ENCODE results near the gene CSNK1A1.
"Not testable (repeated sequence)": the region's sequence is repeated elsewhere in the genome, so short reads cannot be mapped to it uniquely, and the experiment has no call there.

The CSNK1A1 gene

DNA sequence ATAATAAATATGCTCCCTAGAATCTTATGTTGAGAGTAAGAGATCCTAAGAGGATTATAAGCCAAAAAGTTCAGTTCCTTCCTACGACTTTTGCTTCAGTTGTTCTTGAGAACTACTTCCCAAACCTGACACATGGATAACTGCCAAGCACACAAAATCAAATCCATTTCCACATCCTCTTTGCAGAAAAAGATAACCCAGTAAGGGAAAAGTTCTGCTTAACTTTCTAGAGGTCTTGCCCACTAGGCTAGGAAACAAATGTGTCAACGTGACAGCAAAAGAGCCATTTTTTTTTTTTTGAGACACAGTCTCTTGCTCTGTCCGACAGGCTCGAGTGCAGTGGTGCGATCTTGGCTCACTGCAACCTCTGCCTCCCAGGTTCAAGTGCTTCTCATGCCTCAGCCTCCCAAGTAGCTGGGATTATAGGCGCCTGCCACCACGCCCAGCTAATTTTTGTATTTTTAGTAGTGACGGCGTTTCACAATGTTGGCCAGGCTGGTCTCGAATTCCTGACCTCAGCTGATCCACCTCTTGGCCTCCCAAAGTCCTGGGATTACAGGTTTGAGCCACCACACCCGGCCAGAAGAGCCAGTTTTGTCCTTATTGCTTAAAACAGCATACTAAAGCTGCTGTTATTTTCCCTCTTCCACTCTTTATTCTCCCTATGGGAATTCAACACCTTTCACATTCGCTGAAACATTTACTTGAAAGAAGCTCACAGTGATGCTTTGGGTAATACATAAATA, 24.2 kb downstream of the CSNK1A1 start:
- DNase-seq, result no peak

DNA sequence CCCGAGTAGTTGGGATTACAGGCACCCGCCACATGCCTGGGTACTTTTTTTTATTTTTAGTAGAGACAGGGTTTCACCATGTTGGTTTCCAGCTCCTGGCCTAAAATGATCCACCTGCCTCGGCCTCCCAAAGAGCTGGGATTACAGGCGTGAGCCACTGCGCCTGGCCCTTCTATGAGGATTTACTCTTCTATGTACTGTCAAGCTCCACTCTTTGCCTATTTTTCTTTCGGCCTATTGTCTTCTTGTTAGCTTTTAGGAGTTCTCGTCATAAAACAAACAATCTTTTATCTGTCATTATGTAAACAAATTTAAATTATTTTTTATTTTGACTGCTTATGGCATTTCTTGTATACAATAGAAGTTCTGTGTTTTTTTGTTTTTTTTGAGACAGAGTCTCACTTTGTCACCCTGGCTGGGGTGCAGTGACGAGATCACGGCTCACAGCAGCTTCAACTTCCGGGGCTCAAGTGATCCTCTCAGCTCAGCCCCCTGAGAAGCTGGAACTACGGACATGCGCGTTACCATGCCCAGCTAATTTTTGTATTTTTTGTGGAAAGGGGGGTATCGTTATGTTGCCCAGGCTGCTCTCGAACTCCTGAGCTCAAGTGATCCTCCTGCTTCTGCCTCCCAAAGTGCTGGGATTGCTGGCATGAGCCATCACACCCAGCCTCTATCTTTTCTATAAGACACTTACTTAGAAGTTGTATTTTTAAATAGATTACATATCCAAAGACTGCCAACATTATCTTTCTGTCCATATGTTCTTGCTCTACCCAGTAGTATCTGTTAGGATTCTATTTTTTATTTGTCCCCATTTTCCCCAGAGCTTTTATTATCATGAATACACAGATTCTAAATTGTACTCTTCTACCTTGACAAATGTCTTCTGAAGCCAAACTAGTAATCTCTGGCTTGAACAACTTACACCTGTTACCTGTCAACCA, 29.2 kb downstream of the CSNK1A1 start:
- no peak for DNase-seq

DNA sequence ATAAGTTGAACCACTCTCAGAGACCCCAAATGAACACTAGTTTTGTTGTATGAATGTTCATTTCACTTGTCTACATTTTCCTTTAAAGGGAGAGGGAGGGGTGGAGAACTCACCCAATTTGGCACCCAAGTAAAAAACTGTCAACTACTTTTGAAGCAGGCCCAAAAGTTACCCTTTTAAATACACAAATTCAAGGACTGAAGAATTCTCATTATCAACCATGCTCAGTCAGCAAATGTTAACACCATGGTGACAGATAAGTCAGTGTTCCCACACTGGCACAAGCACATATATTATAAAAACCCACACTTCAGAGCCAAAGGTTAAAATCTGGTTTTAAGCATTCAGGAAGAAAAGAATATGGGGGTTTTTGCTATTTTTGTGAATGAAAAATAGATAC, 31.6 kb downstream of the CSNK1A1 start:
- no peak for DNase-seq

DNA sequence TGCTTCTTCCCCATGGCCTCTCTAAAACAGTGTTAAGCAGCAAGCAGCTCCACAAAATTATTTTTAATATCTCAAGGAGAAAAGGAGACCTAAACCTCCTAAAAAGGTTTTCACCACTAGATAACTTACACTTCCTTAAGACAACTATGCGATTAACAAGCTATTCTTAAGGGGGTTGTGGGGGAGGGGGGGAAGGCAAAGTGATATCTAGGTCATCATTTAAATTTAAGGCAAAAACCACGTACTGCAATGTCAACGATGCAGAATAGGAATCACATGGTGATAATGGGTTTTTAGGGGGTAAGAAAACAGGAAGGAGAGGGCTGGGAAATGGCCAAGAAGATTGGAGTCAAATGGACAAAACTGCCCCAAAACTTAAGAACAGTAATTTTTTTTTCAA, 32.6 kb downstream of the CSNK1A1 start:
- no peak for DNase-seq

DNA sequence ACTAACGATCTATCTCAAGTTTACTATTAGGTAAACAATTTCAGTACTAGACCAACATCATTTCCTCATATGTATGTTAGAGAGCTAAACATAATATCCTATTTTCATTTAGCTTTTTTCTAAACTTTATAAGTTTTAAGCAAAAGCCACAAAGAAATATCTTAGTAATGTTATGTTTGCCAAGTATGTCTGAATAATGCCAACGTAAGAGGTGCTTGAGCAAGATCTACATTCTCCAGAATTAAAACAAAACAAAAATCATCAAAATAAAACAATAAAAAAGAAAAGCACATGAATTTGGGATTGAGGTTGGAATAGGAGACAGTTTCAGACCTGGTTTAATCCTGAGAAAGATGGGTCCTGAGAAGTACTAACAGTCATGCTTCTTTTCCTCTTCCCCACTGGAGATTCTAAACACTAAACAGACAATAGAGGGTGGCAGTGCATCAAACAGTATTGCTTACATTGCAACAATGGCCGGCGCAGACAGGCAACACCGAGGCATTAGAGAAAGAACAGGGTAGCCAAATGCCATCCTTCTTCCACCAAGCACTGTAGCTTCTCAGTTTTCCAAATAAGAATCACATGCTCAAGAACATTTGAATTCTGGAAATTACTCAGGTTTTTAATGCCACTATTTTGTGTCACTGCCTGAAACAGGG, 33.6 kb downstream of the CSNK1A1 start:
- no peak for DNase-seq

DNA sequence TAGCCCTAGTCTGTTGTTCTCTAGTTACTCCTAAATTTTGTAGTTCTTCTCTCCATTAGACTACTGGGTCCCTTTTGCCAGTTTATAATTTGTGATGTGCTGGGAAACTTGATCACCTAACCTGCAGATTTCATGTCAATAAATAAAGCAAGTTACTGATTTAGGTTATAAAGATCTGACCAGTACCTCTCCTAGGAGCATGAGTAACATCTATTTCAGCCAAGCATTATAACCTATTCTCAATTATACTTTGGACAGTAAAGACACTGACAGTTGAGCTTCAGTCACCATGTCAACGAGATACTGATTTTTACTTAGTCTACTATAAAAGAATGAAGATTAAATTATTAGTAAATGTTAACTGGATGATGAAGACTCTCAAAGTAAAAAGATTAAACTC, 36.7 kb downstream of the CSNK1A1 start:
- no peak for DNase-seq

DNA sequence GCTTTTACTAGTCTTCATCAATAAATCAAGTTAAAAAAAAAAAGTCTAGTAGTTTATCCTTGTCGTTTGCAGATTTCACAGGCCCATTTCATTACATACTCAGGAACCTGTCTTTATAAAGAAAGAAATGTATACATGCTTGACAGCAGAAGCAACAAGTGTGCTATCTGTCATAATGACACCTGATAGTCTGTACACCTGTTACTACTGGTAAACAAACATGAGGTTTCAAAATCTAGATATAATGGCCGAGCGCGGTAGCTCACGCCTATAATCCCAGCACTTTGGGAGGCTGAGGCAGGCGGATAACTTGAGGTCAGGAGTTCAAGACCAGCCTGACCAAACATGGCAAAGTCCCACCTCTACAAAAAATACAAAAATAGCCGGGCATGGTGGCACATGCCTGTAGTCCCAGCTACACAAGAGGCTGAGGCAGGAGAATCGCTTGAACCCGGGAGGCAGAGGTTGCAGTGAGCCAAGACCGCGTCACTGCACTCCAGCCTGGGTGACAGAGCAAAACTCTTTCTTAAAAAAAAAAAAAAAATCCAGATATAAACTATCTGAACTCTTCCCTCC, 37.8 kb downstream of the CSNK1A1 start:
- DNase-seq, result not testable (repeated sequence)

DNA sequence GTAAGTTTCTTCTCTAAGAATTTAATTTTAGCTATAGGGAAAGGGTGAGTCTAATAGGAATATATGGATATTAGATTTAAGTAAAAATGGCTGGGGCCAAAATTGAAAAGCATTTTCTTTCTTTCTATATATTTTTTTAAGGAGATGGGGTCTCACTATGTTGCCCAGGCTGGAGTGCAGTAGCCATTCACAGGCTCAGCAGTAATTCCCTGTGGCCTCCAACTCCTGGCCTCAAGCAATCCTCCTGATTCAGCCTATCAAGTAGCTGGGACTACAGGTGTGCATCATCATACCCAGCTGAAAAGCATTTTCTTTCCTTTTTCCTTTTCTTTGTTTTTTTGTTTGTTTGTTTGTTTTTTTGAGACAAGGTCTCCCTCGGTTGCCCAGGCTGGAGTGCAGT, 41.1 kb downstream of the CSNK1A1 start:
- DNase-seq, result no peak

DNA sequence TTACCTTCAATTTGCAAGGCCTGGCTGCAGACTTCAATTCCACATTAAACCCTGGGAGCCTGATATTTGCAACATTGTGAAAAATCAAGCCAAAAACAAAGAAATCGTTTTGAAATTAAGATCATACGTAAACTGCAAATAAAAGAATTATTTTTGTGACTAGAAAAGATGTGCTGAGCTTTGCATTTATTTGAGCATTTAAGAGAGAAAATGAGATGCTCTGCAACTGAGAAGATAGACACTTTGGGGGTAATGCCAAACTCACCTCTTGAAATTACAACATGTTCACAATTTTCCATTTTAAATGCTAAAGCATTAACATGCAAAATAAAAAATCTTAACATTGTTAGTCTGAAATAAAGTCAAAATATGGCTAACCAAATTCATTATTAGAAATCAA, 46.6 kb downstream of the CSNK1A1 start:
- no peak for DNase-seq

DNA sequence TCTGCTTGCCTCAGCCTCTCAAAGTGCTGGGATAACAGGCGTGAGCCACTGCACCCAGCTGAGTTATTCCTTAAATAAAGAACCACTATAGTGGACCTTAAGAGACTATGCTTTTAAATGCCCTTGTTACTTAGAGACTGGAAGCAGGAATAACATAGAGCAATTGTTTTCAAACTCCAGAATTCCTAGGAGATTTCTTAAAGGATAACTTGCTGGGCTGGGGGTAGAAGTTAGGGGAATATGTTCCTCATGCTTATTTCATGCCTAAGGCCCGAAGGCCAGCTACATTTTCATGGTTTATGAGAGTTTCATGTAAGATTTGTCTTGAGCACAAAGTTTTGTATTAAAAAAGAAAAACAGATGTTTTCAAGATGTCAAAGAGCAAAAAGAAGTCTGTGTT, 48.2 kb downstream of the CSNK1A1 start:
- DNase-seq, result no peak

DNA sequence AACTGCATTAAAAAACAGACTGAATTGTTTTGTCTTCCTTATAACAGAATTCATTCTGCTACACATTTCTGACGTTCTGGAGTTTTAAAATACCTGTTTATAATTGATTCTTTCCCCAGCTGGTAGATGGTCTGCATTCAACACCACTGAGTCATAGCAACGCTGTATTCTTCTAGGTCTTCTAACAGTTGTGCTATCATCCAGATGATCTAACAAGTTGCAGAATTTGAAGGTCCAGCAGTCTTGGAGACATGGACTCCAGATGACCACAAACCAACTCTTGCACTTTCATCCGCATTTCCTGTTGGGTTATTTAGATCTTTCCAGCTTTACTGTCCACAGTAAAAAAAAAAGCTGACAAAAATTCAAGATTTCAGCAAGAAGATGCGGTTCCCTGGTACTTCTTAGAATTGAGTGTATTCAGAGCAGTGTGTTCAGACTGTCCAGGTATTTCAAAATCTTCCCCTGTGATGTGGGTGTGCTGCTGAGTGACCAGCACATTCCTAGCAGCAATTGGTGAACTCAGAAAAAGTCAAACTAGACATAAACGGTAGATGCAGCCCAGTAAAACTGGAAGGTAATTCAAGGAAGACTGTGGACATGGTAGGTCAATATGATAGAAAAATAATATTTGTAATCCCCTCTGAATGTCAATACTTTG, 50.2 kb downstream of the CSNK1A1 start:
- no peak for DNase-seq

DNA sequence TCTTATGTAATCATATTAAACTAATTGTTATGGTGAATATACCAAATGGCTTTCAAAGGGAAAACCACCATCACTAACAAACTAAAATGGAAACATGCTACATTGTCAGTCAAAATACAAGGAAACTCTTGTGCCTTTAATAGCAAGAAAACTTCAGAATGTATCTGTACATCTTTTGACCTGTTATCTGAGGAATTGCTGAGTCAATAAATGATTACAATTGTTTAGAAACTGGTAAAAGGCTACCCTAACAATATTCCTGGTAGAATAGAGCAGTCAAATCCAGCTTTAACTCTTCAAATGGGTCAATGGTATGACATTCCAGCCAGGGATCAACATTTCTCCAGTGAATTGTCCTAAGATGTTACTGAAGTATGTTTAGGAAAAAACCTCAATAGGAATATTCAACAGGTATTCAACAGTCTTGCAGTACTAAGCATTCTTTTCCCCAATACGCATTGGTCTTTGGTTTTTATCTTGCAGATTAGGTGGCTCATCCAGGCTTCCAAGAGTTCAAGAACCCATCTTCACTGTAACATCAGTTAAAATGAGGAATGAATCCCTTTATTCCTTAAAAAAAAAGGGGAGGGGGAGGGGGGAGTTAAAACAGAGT, 52.4 kb downstream of the CSNK1A1 start:
- DNase-seq, result no peak

DNA sequence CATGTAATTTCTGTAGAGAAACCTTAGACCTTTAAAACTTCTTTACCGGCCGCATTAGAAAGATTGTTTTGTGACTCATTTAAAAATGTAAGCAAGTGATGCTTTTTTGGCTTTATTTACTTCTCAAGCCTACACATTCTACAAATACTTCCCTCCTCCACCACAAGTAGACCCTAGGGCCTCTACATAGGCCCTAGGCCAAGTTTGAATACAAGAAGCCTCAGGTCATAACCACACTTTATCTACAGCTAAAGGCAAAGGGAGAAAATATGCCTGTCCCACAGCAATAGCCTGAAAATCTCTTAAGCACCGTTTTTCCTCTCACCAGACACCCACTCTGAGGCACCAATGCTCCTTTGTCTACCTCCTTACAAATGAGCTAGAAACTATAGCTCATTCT, 53.9 kb downstream of the CSNK1A1 start:
- DNase-seq, result no peak

DNA sequence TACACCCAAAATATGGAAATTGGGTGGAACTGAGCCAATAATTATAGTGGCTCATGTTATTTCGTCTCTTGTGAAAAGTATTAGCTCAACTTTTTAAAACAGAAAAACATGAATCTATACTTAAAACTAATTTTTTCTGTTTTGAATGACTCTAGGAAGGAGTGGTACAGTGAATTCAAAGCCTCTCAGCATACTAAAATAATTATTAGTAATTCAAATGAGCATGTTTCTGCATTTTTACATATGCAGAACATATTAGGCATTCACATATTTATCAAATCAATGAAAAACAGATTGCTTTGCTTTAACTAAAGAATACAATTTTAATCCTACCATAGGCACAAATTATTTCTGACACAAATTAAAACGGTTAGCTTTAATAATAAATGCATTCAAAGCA, 54.3 kb downstream of the CSNK1A1 start:
- no peak for DNase-seq

DNA sequence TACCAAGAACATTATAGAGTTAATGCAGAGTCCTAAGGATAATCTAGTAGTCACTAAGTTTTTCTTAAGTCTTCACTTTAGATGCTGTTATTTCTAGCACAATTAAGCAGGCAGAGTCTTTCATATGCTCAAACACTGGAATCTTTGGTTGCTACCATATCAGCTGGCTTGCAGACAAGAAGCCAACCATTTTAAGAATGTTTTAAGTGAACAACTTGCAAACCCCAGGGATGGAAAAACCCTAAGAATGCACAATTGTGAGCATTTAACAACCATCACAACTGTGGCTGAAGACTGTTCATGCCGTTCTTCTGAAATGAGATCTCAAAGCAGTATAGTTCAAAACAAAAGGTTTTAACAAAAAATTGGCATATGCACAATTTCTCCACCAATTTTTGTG, 55.1 kb downstream of the CSNK1A1 start:
- no peak for DNase-seq

DNA sequence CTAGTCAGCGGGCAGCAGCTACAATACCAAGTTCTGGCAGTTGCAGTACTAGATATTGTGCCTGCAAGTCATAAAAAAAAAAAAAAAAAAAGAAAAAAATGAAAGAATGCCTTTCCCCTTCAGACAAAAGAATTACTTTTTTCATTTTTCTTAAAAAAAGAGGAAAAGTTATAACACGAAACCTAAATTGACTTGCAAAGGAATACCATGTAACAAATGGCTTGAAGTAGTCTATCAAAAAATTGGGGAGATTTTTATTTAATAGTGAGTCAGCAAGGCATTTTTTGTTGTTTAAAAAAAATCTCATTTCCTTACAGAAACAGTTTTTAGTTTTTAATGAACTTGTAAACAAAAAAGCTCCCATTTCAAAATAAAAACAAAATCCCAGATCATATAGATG, 55.6 kb downstream of the CSNK1A1 start:
- DNase-seq, result no peak

DNA sequence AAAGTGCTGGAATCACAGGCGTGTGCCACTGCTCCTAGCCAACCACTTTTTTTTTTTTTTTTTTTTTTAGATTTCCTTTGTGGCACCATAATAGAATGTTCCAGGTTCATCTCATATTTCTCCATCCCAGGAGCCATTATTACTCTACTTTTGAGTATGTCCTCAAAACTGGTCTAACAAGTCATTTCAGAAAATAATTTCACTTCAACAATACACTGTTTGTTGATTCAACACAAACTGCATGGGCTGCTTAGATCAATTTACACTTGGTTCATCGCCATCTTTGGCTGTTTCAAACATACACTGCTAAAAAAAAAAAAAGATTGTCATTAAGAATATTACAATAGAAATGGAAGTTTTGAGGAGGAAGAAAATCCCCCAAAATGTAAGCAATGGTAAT, 57.9 kb downstream of the CSNK1A1 start:
- no peak for DNase-seq

DNA sequence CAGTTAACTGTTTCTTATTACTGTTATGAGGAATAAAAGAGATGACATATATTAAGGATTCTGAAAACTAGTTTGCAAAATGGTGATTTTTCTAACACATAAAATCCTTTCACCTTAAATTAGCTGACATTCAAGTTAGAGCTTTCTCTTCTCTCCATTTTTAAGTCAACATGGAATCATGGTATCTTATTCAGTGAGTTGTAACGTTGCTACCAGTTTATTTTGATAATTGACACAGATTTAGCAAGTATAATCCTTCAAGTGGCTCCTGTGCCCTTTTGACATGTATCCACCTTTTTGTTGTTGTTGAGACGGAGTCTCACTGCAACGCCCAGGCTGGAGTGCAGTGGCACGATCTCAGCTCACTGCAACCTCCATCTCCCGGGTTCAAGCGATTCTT, 58.5 kb downstream of the CSNK1A1 start:
- no peak for DNase-seq

DNA sequence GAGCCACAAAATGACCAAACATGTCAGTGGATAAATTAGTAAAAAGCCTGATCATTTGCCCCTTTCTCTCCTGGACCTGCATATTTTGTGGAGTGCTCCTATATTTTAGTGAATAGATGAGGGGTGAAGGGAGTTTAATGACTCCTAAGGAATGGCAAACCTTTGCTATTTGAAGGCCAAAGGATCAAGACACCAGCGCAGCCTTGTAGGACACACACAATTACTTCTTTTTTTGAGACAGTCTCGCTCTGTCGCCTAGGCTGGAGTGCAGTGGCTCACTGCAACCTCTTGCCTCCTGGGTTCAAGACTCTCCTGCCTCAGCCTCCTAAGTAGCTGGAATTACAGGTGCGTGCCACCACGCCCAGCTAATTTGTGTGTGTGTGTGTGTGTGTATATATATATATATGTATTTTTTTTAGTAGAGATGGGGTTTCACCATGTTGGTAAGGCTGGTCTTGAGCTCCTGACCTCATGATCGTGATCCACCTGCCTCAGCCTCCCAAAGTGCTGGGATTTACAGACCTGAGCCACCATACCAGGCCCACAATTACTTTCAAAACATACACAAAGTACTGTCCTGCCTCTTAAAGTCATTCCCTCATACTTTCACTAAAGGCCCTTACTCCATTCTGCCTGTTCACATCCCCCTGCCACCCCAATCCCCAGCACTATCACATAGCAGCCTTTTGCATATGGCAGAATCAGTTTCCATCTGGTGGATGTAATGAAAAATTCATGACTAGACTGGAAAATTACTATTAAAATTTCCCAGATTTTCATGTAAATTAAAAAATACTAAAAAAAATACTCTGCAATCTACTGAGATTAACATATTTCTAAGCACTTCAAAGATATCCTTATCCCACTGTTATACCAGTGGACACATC, 60.4 kb downstream of the CSNK1A1 start:
- no peak for DNase-seq

DNA sequence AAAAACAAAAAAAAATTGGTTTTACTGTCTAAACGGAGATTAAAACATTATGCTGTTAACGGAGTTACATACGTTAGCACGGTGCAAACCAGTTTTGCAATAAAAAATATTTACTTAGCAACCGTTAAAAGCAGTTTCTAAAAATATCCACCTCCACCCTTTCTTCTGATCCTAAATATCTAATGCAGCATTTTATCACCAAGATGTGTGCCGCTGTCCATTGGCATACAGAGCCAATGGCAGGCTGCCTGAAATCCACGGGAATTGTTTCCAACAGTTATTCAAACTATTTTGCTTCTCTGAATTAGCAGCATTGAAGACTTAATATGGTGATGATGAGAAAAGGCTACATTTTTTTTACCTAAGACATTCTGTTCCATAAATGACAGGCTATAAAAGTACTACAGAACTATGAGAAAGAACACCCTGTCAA, 61.6 kb downstream of the CSNK1A1 start:
- no peak for DNase-seq

DNA sequence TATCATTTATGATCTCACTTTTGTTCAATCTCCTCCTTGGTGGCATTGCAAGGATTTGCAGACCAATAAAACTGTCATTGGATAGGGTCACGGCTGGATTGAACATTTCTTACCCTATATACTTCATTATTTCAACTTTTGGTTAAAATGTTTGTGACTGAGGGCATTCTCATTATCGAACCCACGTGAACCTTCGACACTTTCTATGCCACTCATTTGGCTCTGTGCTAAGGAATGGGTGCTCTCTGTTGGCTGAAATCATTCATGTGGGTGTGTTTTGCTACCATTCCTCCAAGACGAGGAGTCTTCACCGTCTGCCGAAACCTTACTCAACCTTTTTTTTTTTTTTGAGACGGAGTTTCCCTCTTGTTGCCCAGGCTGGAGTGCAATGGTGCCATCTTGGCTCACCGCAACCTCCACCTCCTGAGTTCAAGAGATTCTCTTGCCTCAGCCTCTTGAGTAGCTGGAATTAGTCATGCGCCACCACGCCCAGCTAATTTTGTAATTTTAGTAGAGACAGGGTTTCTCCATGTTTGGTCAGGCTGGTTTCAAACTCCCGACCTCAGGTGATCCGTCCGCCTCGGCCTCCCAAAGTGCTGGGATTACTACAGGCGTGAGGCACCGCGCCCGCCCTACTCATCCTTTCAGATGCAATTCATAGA, 62.5 kb downstream of the CSNK1A1 start:
- no peak for DNase-seq
